WTC11 (cell line): ENCODE results near the gene RAB17. TPM values are rescaled to one million over a fixed set of nuclear protein-coding genes. Genes with fewer than 3 reads are reported as not detected.

Experiments
- ATAC-seq: fragments of 200-7000 bp; cut with Tn5 transposase; 2 replicates; pipeline ENCODE4 v1.10.0; 2021; ENCODE audit warnings: mild to moderate bottlenecking, moderate library complexity
- CTCF ChIA-PET: fragments of 300-600 bp; sonication (Branson Sonifier 250); formaldehyde crosslinking; loops from one replicate; lab custom pipeline; 2021; ENCODE audit warnings: antibody characterized with exemption; lab: Charles Lee
- POLR2A ChIA-PET: fragments of 350-600 bp; sonication (Branson Sonifier 250); formaldehyde crosslinking; loops from one replicate; lab custom pipeline; 2021; ENCODE audit warnings: antibody characterized with exemption; lab: Charles Lee
- DNase-seq: peaks from one replicate; pipeline ENCODE4 v3.0.0; 2021; ENCODE audit warnings: low spot score
- H3K27ac Mint-ChIP-seq: 2 replicates; pipeline ENCODE4 v1.8.0; 2021; ENCODE audit warnings: mixed read lengths
- H3K27me3 Mint-ChIP-seq: 2 replicates; pipeline ENCODE4 v1.8.0; 2021; ENCODE audit warnings: low read depth, mild to moderate bottlenecking, moderate library complexity, mixed read lengths
- H3K36me3 Mint-ChIP-seq: 2 replicates; pipeline ENCODE4 v1.8.0; 2021; ENCODE audit warnings: mixed read lengths
- H3K4me1 Mint-ChIP-seq: 2 replicates; pipeline ENCODE4 v1.8.0; 2022; ENCODE audit warnings: mixed read lengths
- H3K4me3 Mint-ChIP-seq: 2 replicates; pipeline ENCODE4 v1.8.0; 2021; ENCODE audit warnings: mild to moderate bottlenecking, moderate library complexity, mixed read lengths
- H3K9me3 Mint-ChIP-seq: 2 replicates; pipeline ENCODE4 v1.8.0; 2021; ENCODE audit warnings: mixed read lengths
- ATF3 ChIP-seq: sonication (generic); formaldehyde crosslinking; conservative IDR thresholded peaks from 2 replicates; pipeline ENCODE4 v1.8.1; 2022; ENCODE audit warnings: mild to moderate bottlenecking, missing genetic modification reagents
- CREB1 ChIP-seq: sonication (generic); formaldehyde crosslinking; IDR thresholded peaks from 2 replicates; pipeline ENCODE4 v1.8.0; 2023; ENCODE audit warnings: mild to moderate bottlenecking, missing genetic modification reagents
- CREM ChIP-seq: sonication (generic); formaldehyde crosslinking; IDR thresholded peaks from 2 replicates; pipeline ENCODE4 v1.8.1; 2022; ENCODE audit warnings: mild to moderate bottlenecking, missing genetic modification reagents, moderate library complexity
- CTCF ChIP-seq: fragments of 200-600 bp; IDR thresholded peaks from 2 replicates; pipeline ENCODE4 v1.8.0; 2022; ENCODE audit warnings: antibody characterized with exemption
- E2F5 ChIP-seq: sonication (generic); formaldehyde crosslinking; IDR thresholded peaks from 2 replicates; pipeline ENCODE4 v1.8.1; 2022; ENCODE audit warnings: mild to moderate bottlenecking, moderate library complexity, missing genetic modification reagents
- GABPB1 ChIP-seq: sonication (generic); formaldehyde crosslinking; IDR thresholded peaks from 2 replicates; pipeline ENCODE4 v1.8.1; 2023; ENCODE audit warnings: mild to moderate bottlenecking, missing genetic modification reagents
- HMGXB4 ChIP-seq: sonication (generic); formaldehyde crosslinking; IDR thresholded peaks from 2 replicates; pipeline ENCODE4 v1.8.1; 2023; ENCODE audit warnings: mild to moderate bottlenecking, moderate library complexity, missing genetic modification reagents
- IRF2 ChIP-seq: sonication (generic); formaldehyde crosslinking; IDR thresholded peaks from 2 replicates; pipeline ENCODE4 v1.8.0; 2022; ENCODE audit warnings: low read depth, missing genetic modification reagents, borderline replicate concordance
- KAT7 ChIP-seq: sonication (generic); formaldehyde crosslinking; IDR thresholded peaks from 2 replicates; pipeline ENCODE4 v1.8.1; 2023; ENCODE audit warnings: missing genetic modification reagents, mild to moderate bottlenecking, borderline replicate concordance
- MLX ChIP-seq: sonication (generic); formaldehyde crosslinking; IDR thresholded peaks from 2 replicates; pipeline ENCODE4 v1.8.1; 2023; ENCODE audit warnings: mild to moderate bottlenecking, missing genetic modification reagents, moderate library complexity
- MYBL2 ChIP-seq: sonication (generic); formaldehyde crosslinking; IDR thresholded peaks from 2 replicates; pipeline ENCODE4 v1.8.1; 2023; ENCODE audit warnings: mild to moderate bottlenecking, moderate library complexity, missing genetic modification reagents
- NFATC4 ChIP-seq: fragments of 250-450 bp; sonication (Bioruptor Pico); IDR thresholded peaks from 2 replicates; pipeline ENCODE4 v1.9.0; 2021; ENCODE audit warnings: mild to moderate bottlenecking
- NFE2L1 ChIP-seq: sonication (generic); formaldehyde crosslinking; IDR thresholded peaks from 2 replicates; pipeline ENCODE4 v1.8.1; 2023; ENCODE audit warnings: missing genetic modification reagents
- NR1H2 ChIP-seq: sonication (generic); formaldehyde crosslinking; IDR thresholded peaks from 2 replicates; pipeline ENCODE4 v1.9.0; 2021; ENCODE audit warnings: mild to moderate bottlenecking, moderate library complexity, missing genetic modification reagents
- SMAD3 ChIP-seq: sonication (generic); formaldehyde crosslinking; IDR thresholded peaks from 2 replicates; pipeline ENCODE4 v1.8.0; 2022; ENCODE audit warnings: missing genetic modification reagents, mild to moderate bottlenecking, borderline replicate concordance
- SMAD4 ChIP-seq: sonication (generic); formaldehyde crosslinking; IDR thresholded peaks from 2 replicates; pipeline ENCODE4 v1.8.0; 2022; ENCODE audit warnings: mild to moderate bottlenecking, missing genetic modification reagents
- SOX15 ChIP-seq: fragments of 250-450 bp; sonication (Bioruptor Pico); IDR thresholded peaks from 2 replicates; pipeline ENCODE4 v1.9.0; 2021; ENCODE audit warnings: mild to moderate bottlenecking
- SP1 ChIP-seq: sonication (generic); formaldehyde crosslinking; conservative IDR thresholded peaks from 2 replicates; pipeline ENCODE4 v1.8.1; 2022; ENCODE audit warnings: missing genetic modification reagents
- TCF7 ChIP-seq: sonication (generic); formaldehyde crosslinking; IDR thresholded peaks from 2 replicates; pipeline ENCODE4 v1.8.0; 2022; ENCODE audit warnings: mild to moderate bottlenecking, low read depth, missing genetic modification reagents, moderate library complexity
- TEAD4 ChIP-seq: sonication (generic); formaldehyde crosslinking; IDR thresholded peaks from 2 replicates; pipeline ENCODE4 v1.8.0; 2022; ENCODE audit warnings: mild to moderate bottlenecking, missing genetic modification reagents
- TP53 ChIP-seq: sonication (generic); formaldehyde crosslinking; IDR thresholded peaks from 2 replicates; pipeline ENCODE4 v1.8.1; 2023; ENCODE audit warnings: mild to moderate bottlenecking, missing genetic modification reagents
- USF2 ChIP-seq: sonication (generic); formaldehyde crosslinking; IDR thresholded peaks from 2 replicates; pipeline ENCODE4 v1.8.1; 2023; ENCODE audit warnings: mild to moderate bottlenecking, missing genetic modification reagents, moderate library complexity
- ZBTB43 ChIP-seq: sonication (generic); formaldehyde crosslinking; IDR thresholded peaks from 2 replicates; pipeline ENCODE4 v1.8.1; 2023; ENCODE audit warnings: mild to moderate bottlenecking, missing genetic modification reagents
- ZNF219 ChIP-seq: sonication (generic); formaldehyde crosslinking; IDR thresholded peaks from 2 replicates; pipeline ENCODE4 v1.8.0; 2023; ENCODE audit warnings: missing genetic modification reagents, mild to moderate bottlenecking, borderline replicate concordance
- ZNF423 ChIP-seq: fragments of 250-450 bp; sonication (Bioruptor Pico); IDR thresholded peaks from 2 replicates; pipeline ENCODE4 v2.1.2; 2022; ENCODE audit warnings: mild to moderate bottlenecking, moderate library complexity
- ZNF512 ChIP-seq: sonication (generic); formaldehyde crosslinking; IDR thresholded peaks from 2 replicates; pipeline ENCODE4 v1.8.1; 2022; ENCODE audit warnings: missing genetic modification reagents, borderline replicate concordance
- total RNA-seq: library from RNA; stranded (reverse); gene quantifications from 3 replicates; pipeline ENCODE4 v1.2.3, GENCODE V29; 2021

RAB17 gene
- total RNA-seq, 1 experiment from 2014 or later = 140 TPM

- DNase-seq = no peak
- Mint-ChIP-seq H3K36me3 (peaks cover 35% of the 10 kb centered on the region), H3K27me3 (peaks cover 3% of the 10 kb centered on the region), H3K4me1 (no peaks in the 10 kb centered on the region), H3K27ac (no peak overlapping the region), H3K9me3 (peaks cover 34% of the 10 kb centered on the region), H3K4me3 (no peak overlapping the region)
- no peak for TF ChIP-seq MLX (CRISPR knock-in tag)
- no peak for TF ChIP-seq ZNF423
- TF ChIP-seq NFATC4 = no peak
- no peak for TF ChIP-seq CTCF
- no peak for TF ChIP-seq ZNF219 (CRISPR knock-in tag)
- TF ChIP-seq ZBTB43 (CRISPR knock-in tag) = no peak
- no peak for TF ChIP-seq CREB1 (CRISPR knock-in tag)
- TF ChIP-seq TEAD4 (CRISPR knock-in tag) = no peak
- no peak for TF ChIP-seq NR1H2 (CRISPR knock-in tag)
- no peak for TF ChIP-seq IRF2 (CRISPR knock-in tag)
- TF ChIP-seq CREM (CRISPR knock-in tag) = no peak
- TF ChIP-seq KAT7 (CRISPR knock-in tag) = no peak
- no peak for TF ChIP-seq ZNF512
- no peak for TF ChIP-seq SP1 (CRISPR knock-in tag)
- no peak for TF ChIP-seq HMGXB4 (CRISPR knock-in tag)
- no peak for TF ChIP-seq TCF7 (CRISPR knock-in tag)
- TF ChIP-seq E2F5 (CRISPR knock-in tag) = no peak
- TF ChIP-seq GABPB1 (CRISPR knock-in tag) = no peak
- POLR2A ChIA-PET = no interaction called here
- CTCF ChIA-PET = no interaction called here
- no peak for ATAC-seq
These were observed 36.6 kb downstream of the RAB17 start for GRCh38 chr2:237553948-237554347.

- ChIA-PET CTCF (no interaction called here), POLR2A (no interaction called here)
- no peak overlapping the region for H3K4me3 Mint-ChIP-seq
- H3K27me3 Mint-ChIP-seq = peaks cover under 1% of the 10 kb centered on the region
- H3K4me1 Mint-ChIP-seq = peaks cover under 1% of the 10 kb centered on the region; the same call in 1 of the 2 replicates
- no peak overlapping the region for H3K27ac Mint-ChIP-seq
- ATAC-seq (peak; percentile 26; the same call in 1 of the 2 replicates), DNase-seq (no peak)
- H3K9me3 Mint-ChIP-seq = peaks cover 34% of the 10 kb centered on the region
- H3K36me3 Mint-ChIP-seq = peaks cover 35% of the 10 kb centered on the region
- TF ChIP-seq ATF3 (CRISPR knock-in tag) (no peak), SMAD3 (CRISPR knock-in tag) (no peak), ZNF219 (CRISPR knock-in tag) (no peak), TP53 (CRISPR knock-in tag) (no peak), MYBL2 (no peak), USF2 (CRISPR knock-in tag) (no peak), SOX15 (no peak), SMAD4 (CRISPR knock-in tag) (no peak), NFE2L1 (CRISPR knock-in tag) (no peak), CTCF (no peak)
These were observed 37.6 kb downstream of the RAB17 start for GRCh38 chr2:237552908-237553307.
